ENCODE measurements around the gene PAPPA. TPM values are rescaled to one million over a fixed set of nuclear protein-coding genes. Genes with fewer than 3 reads are reported as not detected.

The PAPPA gene
- total and polyA plus RNA-seq, 2 of the 8 experiments (the other 6 are each of a cell fraction or from before 2014, with no cell fraction given), result 0.18 to 0.63 TPM

DNA sequence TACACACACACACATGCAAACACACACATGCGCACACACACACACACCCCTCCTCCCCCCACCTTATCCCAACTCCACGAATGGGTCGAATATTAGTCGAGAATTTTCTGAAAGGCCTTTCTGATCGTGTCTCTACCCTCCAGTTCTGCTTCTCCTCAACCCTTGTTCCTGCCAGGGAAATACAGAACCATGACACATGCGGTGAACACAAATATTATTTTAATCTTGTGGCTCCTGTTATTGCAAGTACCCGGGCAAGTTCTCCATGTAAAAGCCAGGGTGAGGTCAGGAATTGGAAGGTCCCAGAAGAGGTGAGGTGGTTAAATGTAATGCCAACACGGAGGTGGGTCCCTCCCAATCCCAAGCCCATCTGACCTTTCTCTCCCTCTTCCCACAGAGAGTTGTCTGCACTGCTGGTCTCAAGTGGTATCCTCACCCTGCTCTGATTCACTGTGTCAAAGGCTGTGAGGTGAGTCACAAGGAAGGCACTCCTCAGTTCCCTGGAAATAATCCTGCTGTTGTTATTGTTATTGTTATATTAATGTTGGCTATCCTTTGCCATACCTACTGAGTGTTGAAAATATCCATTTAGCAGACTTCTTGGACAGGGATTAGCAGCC lies 223.7 kb downstream of the PAPPA start:
- no peaks in the 10 kb centered on the region for H3K4me1 ChIP-seq (replicated peaks in 1 of 4; ENCODE audit: control insufficient read depth in 3 of 4, insufficient read depth in 4 of 4, low read length in 3 of 4)
- no peaks in the 10 kb centered on the region for H3K79me2 ChIP-seq (ENCODE audit: control insufficient read depth in 1 of 2, insufficient read depth in 2 of 2, low read length in 2 of 2)
- no peak overlapping the region for H3K4ac ChIP-seq (replicated peaks; ENCODE audit: insufficient read length, low read depth, low read length)
- DNase-seq (ENCODE audit: low read depth in 1 of 2, low spot score in 2 of 2) (no peak), FAIRE-seq (no peak)
- no peak overlapping the region for H4K5ac ChIP-seq (ENCODE audit: insufficient read length, low read depth, low read length)
- H3K27me3 ChIP-seq (replicated peaks in 1 of 4; ENCODE audit: control insufficient read depth in 3 of 4, extremely low read depth in 1 of 4, insufficient read depth in 3 of 4, low read length in 3 of 4), result no peaks in the 10 kb centered on the region
- no peak overlapping the region for H4K91ac ChIP-seq (replicated peaks; ENCODE audit: insufficient read length, low read length)
- no peak overlapping the region for H2AK5ac ChIP-seq (ENCODE audit: low read depth, low read length)
- no peak overlapping the region for H2BK5ac ChIP-seq (ENCODE audit: low read depth, low read length)
- H3K23ac ChIP-seq (ENCODE audit: insufficient read length), result no peak overlapping the region
- ChIA-PET POLR2A (ENCODE audit: partially characterized antibody) (no interaction called here), CTCF (ENCODE audit: partially characterized antibody) (no interaction called here)
- no peak overlapping the region for H3K14ac ChIP-seq (ENCODE audit: insufficient read length)
- no peaks in the 10 kb centered on the region for H3K79me1 ChIP-seq (ENCODE audit: low read depth, low read length)
- peaks cover 0 to 2% (median 0%) of the 10 kb centered on the region in 4 experiments; a peak in 1 of 8 replicates for H3K36me3 ChIP-seq (ENCODE audit: control insufficient read depth in 2 of 4, insufficient read depth in 4 of 4, low read length in 3 of 4)
- H3K4me2 ChIP-seq (ENCODE audit: insufficient read depth in 1 of 2, low read depth in 2 of 2, low read length in 2 of 2), result no peak overlapping the region
- no peak overlapping the region for H3K4me3 ChIP-seq (ENCODE audit: extremely low read depth in 1 of 4, insufficient read depth in 2 of 4, low read depth in 3 of 4, low read length in 4 of 4)
- no peaks in the 10 kb centered on the region for H3K23me2 ChIP-seq (ENCODE audit: low read depth, low read length)
- no peak overlapping the region for H3K56ac ChIP-seq (replicated peaks; ENCODE audit: insufficient read length, low read depth, low read length)
- no peak overlapping the region for H2BK12ac ChIP-seq (ENCODE audit: low read depth, low read length)
- no peak overlapping the region for H2BK15ac ChIP-seq (ENCODE audit: low read length)
- no peak overlapping the region for H3K18ac ChIP-seq (ENCODE audit: extremely low read depth, low read length)
- WGBS, 2 experiments (ENCODE audit: extremely low coverage in 1 of 2, insufficient coverage in 1 of 2, insufficient read length in 1 of 2, insufficient replicate concordance in 2 of 2, low coverage in 1 of 2, low lambda C conversion rate in 2 of 2, missing lambda C conversion rate in 1 of 2), result 78% methylated on average over 8 of the region's 8 CpGs; no CpG with 5 or more reads in 1 of the 2 experiments
- H3K9ac ChIP-seq (replicated peaks in 1 of 4; ENCODE audit: extremely low read depth in 1 of 4, low read depth in 3 of 4, low read length in 3 of 4), result no peak overlapping the region
- no peak overlapping the region for H2BK20ac ChIP-seq (ENCODE audit: low read length)
- no peak overlapping the region for H4K8ac ChIP-seq (ENCODE audit: extremely low read depth, insufficient read depth, low read length)
- no peak overlapping the region for H3K27ac ChIP-seq (ENCODE audit: low read depth, low read length)
- no peaks in the 10 kb centered on the region for H3K9me3 ChIP-seq (ENCODE audit: insufficient read depth in 2 of 2, low read depth in 1 of 2, low read length in 1 of 2)
- H4K20me1 ChIP-seq (replicated peaks in 1 of 2; ENCODE audit: control insufficient read depth in 1 of 2, insufficient read depth in 2 of 2, low read length in 2 of 2), result no peaks in the 10 kb centered on the region
- H2AFZ ChIP-seq (ENCODE audit: low read length), result no peak overlapping the region
- no peak overlapping the region for H2BK120ac ChIP-seq (replicated peaks; ENCODE audit: low read depth, low read length)
- TF ChIP-seq, protein P1, sequence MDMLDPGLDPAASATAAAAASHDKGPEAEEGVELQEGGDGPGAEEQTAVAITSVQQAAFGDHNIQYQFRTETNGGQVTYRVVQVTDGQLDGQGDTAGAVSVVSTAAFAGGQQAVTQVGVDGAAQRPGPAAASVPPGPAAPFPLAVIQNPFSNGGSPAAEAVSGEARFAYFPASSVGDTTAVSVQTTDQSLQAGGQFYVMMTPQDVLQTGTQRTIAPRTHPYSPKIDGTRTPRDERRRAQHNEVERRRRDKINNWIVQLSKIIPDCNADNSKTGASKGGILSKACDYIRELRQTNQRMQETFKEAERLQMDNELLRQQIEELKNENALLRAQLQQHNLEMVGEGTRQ (IDR thresholded peaks at IDR 0.05; ENCODE audit: low read length), result no peak
- TF ChIP-seq CBX5 (IDR thresholded peaks at IDR 0.05; ENCODE audit: low read depth, low read length), result no peak
- TF ChIP-seq CREB1 (IDR thresholded peaks at IDR 0.05), result no peak
- no peak for TF ChIP-seq SIN3A (conservative IDR thresholded peaks at IDR 0.05 in 1 of 2, IDR thresholded peaks at IDR 0.05 in 1 of 2; ENCODE audit: low read depth in 1 of 2, low read length in 2 of 2)
- no peak for TF ChIP-seq BCL11A (IDR thresholded peaks at IDR 0.05; ENCODE audit: low read depth in 2 of 2, low read length in 2 of 2)
- TF ChIP-seq, protein P2, sequence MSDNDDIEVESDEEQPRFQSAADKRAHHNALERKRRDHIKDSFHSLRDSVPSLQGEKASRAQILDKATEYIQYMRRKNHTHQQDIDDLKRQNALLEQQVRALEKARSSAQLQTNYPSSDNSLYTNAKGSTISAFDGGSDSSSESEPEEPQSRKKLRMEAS (IDR thresholded peaks at IDR 0.05), result no peak
- TF ChIP-seq ASH2L (IDR thresholded peaks at IDR 0.05; ENCODE audit: low read length), result no peak
- no peak for TF ChIP-seq NRF1 (IDR thresholded peaks at IDR 0.05; ENCODE audit: low read depth, low read length)
- TF ChIP-seq NANOG (IDR thresholded peaks at IDR 0.05; ENCODE audit: insufficient read depth, low read depth, low read length, poor library complexity, severe bottlenecking), result no peak
- no peak for TF ChIP-seq SP2 (IDR thresholded peaks at IDR 0.05; ENCODE audit: low read length)
- no peak for TF ChIP-seq JUND (IDR thresholded peaks at IDR 0.05; ENCODE audit: low read length)

Data from H1 (cell line).